Stomach smooth muscle (tissue), 2 donors: ENCODE data around the gene NCKAP1.
"Not testable (repeated sequence)": the region's sequence is repeated elsewhere in the genome, so short reads cannot be mapped to it uniquely, and the experiment has no call there.

Experiments used
- H3K27ac ChIP-seq: one replicate; pipeline ENCODE4 v1.7.0; 2013; ENCODE audit warnings: mild to moderate bottlenecking, low read length, inconsistent platforms
- H3K27me3 ChIP-seq, 2 donors: one replicate each; pipeline ENCODE4 v1.7.0; 2013; ENCODE audit warnings: low read length in 2 of 2; ENCODE audit not compliant: insufficient read depth in 2 of 2, control insufficient read depth in 1 of 2
- H3K36me3 ChIP-seq, 2 donors: one replicate each; pipeline ENCODE4 v1.7.0; 2013; ENCODE audit warnings: low read length in 2 of 2; ENCODE audit not compliant: control insufficient read depth in 2 of 2, insufficient read depth in 2 of 2
- H3K4me1 ChIP-seq: one replicate; pipeline ENCODE4 v1.7.0; 2013; ENCODE audit warnings: low read length; ENCODE audit not compliant: control insufficient read depth, insufficient read depth
- H3K4me3 ChIP-seq, 2 donors: one replicate each; pipeline ENCODE4 v1.7.0; 2013; ENCODE audit warnings: low read length in 2 of 2
- H3K9ac ChIP-seq, 2 donors: one replicate each; pipeline ENCODE4 v1.7.0; 2013; ENCODE audit warnings: low read length in 2 of 2, mild to moderate bottlenecking in 1 of 2
- H3K9me3 ChIP-seq, 2 donors: one replicate each; pipeline ENCODE4 v1.7.0; 2013; ENCODE audit warnings: low read length in 2 of 2; ENCODE audit not compliant: control insufficient read depth in 2 of 2
- donor health status: healthy.
- donor health status: Pancreatic carcinoma.

NCKAP1 gene

GRCh38 chr2:182968493-182968892 is 69.8 kb downstream of the NCKAP1 start:
- no peak overlapping the region for H3K9ac ChIP-seq
- no peak overlapping the region for H3K27ac ChIP-seq
- peaks cover 3 to 12% of the 10 kb centered on the region in 2 donors for H3K36me3 ChIP-seq
- no peaks in the 10 kb centered on the region for H3K27me3 ChIP-seq
- no peak overlapping the region for H3K4me3 ChIP-seq
- H3K4me1 ChIP-seq, result no peaks in the 10 kb centered on the region
- no peaks in the 10 kb centered on the region for H3K9me3 ChIP-seq

DNA sequence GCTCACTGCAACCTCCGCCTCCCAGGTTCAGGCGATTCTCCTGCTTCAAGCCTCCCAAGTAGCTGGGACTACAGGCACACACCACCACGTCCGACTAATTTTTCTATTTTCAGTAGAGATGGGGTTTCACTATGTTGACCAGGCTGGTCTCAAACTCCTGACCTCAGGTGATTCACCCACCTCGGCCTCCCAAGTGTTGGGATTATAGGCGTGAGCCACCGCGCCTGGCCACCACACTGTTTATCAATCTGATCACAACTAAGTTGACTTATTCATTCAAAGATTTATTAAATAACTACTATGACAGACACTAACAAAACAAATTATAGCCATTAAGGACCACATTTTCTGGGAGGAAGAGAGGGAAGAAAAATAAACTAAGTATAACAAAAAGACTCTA is 71.9 kb downstream of the NCKAP1 start:
- not testable (repeated sequence) for H3K27ac ChIP-seq, H3K9me3 ChIP-seq, H3K4me1 ChIP-seq, H3K9ac ChIP-seq, H3K4me3 ChIP-seq, H3K27me3 ChIP-seq
- H3K36me3 ChIP-seq, result peaks cover 3 to 12% of the 10 kb centered on the region in 2 donors

- H3K36me3 ChIP-seq, result peaks cover 0 to 5% of the 10 kb centered on the region in 2 donors
These were observed 75.6 kb downstream of the NCKAP1 start for GRCh38 chr2:182962641-182963040.

GRCh38 chr2:182960869-182961268 is 77.4 kb downstream of the NCKAP1 start:
- not testable (repeated sequence) for H3K36me3 ChIP-seq, H3K4me3 ChIP-seq, H3K27me3 ChIP-seq, H3K27ac ChIP-seq, H3K9ac ChIP-seq, H3K9me3 ChIP-seq, H3K4me1 ChIP-seq

More at GRCh38 chr2:182962641-182963040, 75.6 kb downstream of the NCKAP1 start:
- Histone ChIP-seq H3K27ac (no peak overlapping the region), H3K9me3 (no peaks in the 10 kb centered on the region), H3K9ac (no peak overlapping the region), H3K4me1 (no peaks in the 10 kb centered on the region), H3K27me3 (no peaks in the 10 kb centered on the region), H3K4me3 (no peak overlapping the region)

DNA sequence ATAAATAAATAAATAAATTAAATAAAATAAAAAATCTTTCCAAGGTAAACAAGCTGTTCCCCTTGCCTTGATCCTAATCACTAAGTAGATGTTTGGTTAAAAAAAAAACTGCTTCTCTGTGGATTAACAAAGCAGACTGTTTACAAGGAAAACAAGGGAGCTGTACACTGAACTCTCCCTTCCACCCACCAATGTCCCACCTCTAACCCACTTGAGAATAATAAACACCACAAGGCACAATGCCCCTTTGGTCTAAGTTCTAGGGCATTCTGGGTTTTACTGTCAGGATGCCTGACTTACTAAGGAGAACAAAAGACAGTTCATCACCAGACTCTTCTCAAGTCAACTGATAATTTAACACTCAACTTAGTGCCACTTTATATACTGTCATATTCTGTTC is 83.5 kb downstream of the NCKAP1 start:
- no peaks in the 10 kb centered on the region for H3K4me1 ChIP-seq
- no peaks in the 10 kb centered on the region for H3K9me3 ChIP-seq
- no peaks in the 10 kb centered on the region for H3K27me3 ChIP-seq
- H3K9ac ChIP-seq, result no peak overlapping the region
- no peak overlapping the region for H3K27ac ChIP-seq
- H3K36me3 ChIP-seq, result peaks cover 5 to 13% of the 10 kb centered on the region in 2 donors
- no peak overlapping the region for H3K4me3 ChIP-seq

GRCh38 chr2:182952741-182953450 is 85.4 kb downstream of the NCKAP1 start:
- Histone ChIP-seq H3K27me3 (no peaks in the 10 kb centered on the region), H3K4me1 (no peaks in the 10 kb centered on the region), H3K4me3 (no peak overlapping the region), H3K9me3 (no peaks in the 10 kb centered on the region), H3K27ac (no peak overlapping the region), H3K36me3 (peaks cover 5 to 20% of the 10 kb centered on the region in 2 donors), H3K9ac (no peak overlapping the region)

DNA sequence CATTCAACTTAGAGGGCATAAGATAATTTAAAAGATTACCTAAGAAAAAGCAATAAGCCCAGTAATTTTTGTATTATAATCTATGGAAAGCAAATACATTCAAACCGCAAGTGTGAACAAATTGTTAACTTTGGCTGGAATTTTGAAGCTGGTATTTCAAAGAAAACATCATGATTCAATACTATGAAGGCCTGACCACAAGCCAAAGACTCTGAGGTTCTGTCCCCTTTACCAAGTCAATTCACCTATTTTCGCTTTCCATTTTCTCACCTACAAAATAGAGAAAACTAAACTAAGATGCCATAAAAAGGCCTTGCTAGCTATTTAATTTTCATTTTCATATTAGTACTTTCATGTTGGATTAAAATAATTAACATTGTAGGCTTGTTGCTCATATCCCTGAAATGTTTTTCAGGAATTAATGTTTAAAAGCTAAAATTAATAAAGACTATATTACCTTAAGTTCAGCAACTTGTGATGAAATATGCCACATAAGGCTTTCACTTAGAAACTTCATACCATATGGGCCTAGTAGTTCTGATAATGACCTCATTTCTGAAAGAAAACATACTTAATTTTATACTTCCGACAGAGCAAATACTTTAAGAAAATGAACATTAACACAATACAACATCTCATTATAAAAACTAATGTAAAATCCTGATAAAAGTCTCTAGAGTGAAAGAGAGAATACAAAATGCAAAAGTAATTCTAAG is 86.2 kb downstream of the NCKAP1 start:
- no peaks in the 10 kb centered on the region for H3K9me3 ChIP-seq
- H3K4me3 ChIP-seq, result no peak overlapping the region
- no peaks in the 10 kb centered on the region for H3K27me3 ChIP-seq
- H3K27ac ChIP-seq, result no peak overlapping the region
- H3K9ac ChIP-seq, result no peak overlapping the region
- H3K4me1 ChIP-seq, result no peaks in the 10 kb centered on the region
- H3K36me3 ChIP-seq, result peaks cover 7 to 21% of the 10 kb centered on the region in 2 donors

- no peaks in the 10 kb centered on the region for H3K27me3 ChIP-seq
- no peak overlapping the region for H3K27ac ChIP-seq
- peaks cover 5 to 20% of the 10 kb centered on the region in 2 donors for H3K36me3 ChIP-seq
- no peak overlapping the region for H3K4me3 ChIP-seq
- H3K9ac ChIP-seq, result no peak overlapping the region
- no peaks in the 10 kb centered on the region for H3K4me1 ChIP-seq
- no peaks in the 10 kb centered on the region for H3K9me3 ChIP-seq
These were observed 87.7 kb downstream of the NCKAP1 start for GRCh38 chr2:182950546-182950945.

DNA sequence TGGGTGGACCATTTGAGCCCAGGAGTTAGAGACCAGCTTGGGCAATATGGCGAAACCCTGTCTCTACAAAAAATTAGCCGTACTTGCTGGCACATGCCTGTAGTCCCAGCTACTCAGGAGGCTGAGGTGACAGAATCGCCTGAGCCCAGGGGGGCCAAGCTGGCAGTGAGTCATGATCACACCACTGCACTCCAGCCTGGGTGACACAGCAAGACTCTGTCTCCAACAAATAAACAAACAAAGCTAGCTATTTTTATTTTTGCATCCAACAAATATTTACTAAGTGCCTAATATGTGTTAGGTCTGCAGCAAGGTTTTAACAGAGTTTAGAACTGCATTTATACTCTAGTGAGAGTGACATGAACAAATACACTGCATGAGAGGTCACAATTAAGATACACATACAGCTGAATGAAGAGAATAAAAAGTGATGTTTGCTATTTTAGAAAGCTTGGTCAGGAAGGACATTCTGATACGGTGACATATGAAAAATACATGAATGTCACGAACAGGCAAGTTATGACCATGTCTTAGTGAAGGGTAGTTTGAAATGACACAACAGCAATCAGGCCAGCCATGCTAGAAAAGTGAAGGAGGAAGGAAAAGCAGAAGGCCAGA is 88.6 kb downstream of the NCKAP1 start:
- Histone ChIP-seq H3K4me1 (no peaks in the 10 kb centered on the region), H3K36me3 (peaks cover 5 to 20% of the 10 kb centered on the region in 2 donors), H3K27me3 (no peaks in the 10 kb centered on the region), H3K27ac (no peak overlapping the region), H3K9me3 (no peaks in the 10 kb centered on the region), H3K4me3 (no peak overlapping the region), H3K9ac (no peak overlapping the region)

DNA sequence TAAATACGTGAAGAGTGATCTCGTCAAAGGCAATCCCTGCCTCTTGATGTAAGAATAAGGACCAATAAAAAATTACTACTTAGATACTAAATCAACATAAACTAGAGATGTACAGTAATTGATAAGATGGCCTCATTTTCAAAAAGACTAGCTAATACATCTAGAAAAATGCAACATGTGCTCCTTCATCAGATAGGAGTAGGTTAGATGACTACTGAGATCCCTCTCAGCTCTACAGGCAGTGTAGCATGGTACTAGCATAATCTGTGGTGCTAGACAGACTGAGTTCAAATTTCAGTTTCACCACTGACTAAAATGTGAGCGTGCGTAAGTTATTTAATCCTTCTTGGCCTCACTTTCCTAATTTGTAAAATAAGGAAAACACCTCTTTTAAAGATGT is 89.2 kb downstream of the NCKAP1 start:
- no peaks in the 10 kb centered on the region for H3K27me3 ChIP-seq
- no peak overlapping the region for H3K4me3 ChIP-seq
- no peak overlapping the region for H3K9ac ChIP-seq
- no peak overlapping the region for H3K27ac ChIP-seq
- no peaks in the 10 kb centered on the region for H3K4me1 ChIP-seq
- H3K36me3 ChIP-seq, result peaks cover 5 to 20% of the 10 kb centered on the region in 2 donors
- no peaks in the 10 kb centered on the region for H3K9me3 ChIP-seq

- H3K9me3 ChIP-seq, result no peaks in the 10 kb centered on the region
- H3K27ac ChIP-seq, result no peak overlapping the region
- no peaks in the 10 kb centered on the region for H3K27me3 ChIP-seq
- no peaks in the 10 kb centered on the region for H3K4me1 ChIP-seq
- peaks cover 5 to 13% of the 10 kb centered on the region in 2 donors for H3K36me3 ChIP-seq
- H3K9ac ChIP-seq, result no peak overlapping the region
- no peak overlapping the region for H3K4me3 ChIP-seq
These were observed 91.3 kb downstream of the NCKAP1 start for GRCh38 chr2:182946958-182947369.
